SK-N-MC (cell line): ENCODE results near the gene CAGE1.

Source experiments
- EZH2 ChIP-seq: fragments of 200-600 bp; sonication (generic); IDR thresholded peaks from one replicate; pipeline ENCODE4 v1.6.1; 2017; ENCODE audit warnings: antibody characterized with exemption
- FOXP2 ChIP-seq: optimal IDR thresholded peaks from 2 replicates; pipeline ENCODE3; 2011; ENCODE audit warnings: mild to moderate bottlenecking, moderate library complexity; ENCODE audit not compliant: insufficient read depth; ENCODE audit errors: extremely low read length, control extremely low read depth
- POLR2AphosphoS5 ChIP-seq: IDR thresholded peaks from 2 replicates; pipeline ENCODE4 v1.6.1; 2012; ENCODE audit warnings: mild to moderate bottlenecking, low read depth, low read length, borderline replicate concordance

DNA sequence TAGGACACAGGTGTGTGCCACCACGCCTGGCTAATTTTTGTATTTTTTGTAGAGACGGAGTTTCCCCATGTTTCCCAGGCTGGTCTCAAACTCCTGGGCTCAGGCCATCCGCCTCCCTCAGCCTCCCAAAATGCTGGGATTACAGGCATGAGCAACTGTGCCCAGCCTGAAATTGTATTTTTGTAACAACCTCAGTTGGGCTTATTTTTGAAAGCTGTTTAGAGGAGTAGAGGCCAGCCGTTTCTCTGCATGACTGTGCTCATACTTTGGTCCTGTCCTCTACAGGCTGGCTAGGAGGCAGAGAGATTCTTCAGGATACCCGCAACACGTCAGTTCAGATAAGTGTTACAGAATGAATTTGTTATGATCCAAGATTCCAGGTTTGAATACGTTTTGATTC is 22.1 kb downstream of the CAGE1 start:
- TF ChIP-seq POLR2AphosphoS5: no peak
- no peak for TF ChIP-seq EZH2
- no peak for TF ChIP-seq FOXP2
